Measurements from ENCODE around the gene ST6GALNAC1.
"Not testable (repeated sequence)": the region's sequence is repeated elsewhere in the genome, so short reads cannot be mapped to it uniquely, and the experiment has no call there.

The ST6GALNAC1 gene

GRCh38 chr17:76612465-76612864 lies 31.1 kb downstream of the ST6GALNAC1 start:
- no peak for DNase-seq (ENCODE audit: low read depth)

DNA sequence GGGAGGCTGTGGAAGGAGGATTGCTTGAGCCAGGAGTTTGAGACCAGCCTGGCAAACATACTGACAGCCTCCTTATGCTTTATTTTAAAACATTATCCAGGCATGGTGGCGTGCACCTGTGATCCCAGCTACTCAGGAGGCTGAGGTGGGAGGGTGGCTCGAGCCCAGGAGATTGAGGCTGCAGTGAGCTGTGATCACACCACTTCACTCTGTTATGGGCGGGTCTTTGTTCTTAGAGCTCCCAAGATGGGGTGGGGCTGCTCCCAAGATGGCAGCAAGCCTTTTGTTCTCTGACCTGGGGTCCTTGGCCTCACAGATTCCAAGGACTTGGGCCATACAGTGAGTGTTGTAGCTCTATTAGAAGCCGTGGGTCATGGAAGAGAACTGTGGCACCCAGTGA lies 31.8 kb downstream of the ST6GALNAC1 start:
- no peak for DNase-seq (ENCODE audit: low read depth)

DNA sequence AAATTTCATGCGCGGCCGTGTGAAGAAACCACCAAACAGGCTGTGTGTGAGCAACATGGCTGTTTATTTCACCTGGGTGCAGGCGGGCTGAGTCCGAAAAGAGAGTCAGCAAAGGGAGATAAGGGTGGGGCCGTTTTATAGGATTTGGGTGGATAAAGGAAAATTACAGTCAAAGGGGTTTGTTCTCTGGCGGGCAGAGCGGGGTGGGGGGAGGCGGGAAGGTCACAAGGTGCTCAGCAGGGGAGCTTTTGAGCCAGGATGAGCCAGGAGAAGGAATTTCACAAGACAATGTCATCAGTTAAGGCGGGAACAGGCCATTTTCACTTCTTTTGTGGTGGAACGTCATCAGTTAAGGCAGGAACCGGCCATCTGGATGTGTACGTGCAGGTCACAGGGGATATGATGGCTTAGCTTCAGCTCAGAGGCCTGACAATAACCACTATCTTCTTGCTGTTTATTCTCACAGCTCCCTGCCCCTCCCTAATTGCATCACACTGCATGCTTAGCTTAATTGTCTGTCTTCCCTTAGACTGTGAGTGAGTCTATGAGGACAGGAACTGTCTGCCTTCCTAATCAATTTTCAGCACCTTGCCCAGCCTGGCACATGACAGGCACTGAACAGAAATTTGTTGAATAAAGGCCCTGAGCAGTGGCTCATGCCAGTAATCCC lies 32.3 kb downstream of the ST6GALNAC1 start:
- DNase-seq (ENCODE audit: low read depth), result not testable (repeated sequence)

DNA sequence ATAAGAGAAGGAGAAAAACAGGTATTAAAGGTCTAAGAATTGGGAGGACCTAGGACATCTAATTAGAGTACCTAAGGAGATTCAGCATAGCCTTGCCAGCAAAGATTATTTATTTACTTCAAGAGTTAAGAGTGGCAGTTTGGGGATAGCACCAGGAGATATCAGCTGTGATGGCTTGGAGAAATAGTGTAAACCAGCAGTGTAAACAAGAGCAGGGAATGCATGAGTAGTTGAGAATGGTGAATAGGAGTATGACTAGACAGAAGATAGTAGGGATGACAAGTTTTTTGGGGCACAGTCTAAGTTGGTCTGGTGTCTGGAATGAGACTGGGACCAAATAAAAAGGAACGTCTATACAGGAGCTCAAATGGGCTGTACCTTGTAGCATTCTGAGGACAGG lies 36.9 kb downstream of the ST6GALNAC1 start:
- DNase-seq (ENCODE audit: low read depth), result not testable (repeated sequence)

GRCh38 chr17:76601065-76601464 lies 42.5 kb downstream of the ST6GALNAC1 start:
- no peak for DNase-seq (ENCODE audit: low read depth)

DNA sequence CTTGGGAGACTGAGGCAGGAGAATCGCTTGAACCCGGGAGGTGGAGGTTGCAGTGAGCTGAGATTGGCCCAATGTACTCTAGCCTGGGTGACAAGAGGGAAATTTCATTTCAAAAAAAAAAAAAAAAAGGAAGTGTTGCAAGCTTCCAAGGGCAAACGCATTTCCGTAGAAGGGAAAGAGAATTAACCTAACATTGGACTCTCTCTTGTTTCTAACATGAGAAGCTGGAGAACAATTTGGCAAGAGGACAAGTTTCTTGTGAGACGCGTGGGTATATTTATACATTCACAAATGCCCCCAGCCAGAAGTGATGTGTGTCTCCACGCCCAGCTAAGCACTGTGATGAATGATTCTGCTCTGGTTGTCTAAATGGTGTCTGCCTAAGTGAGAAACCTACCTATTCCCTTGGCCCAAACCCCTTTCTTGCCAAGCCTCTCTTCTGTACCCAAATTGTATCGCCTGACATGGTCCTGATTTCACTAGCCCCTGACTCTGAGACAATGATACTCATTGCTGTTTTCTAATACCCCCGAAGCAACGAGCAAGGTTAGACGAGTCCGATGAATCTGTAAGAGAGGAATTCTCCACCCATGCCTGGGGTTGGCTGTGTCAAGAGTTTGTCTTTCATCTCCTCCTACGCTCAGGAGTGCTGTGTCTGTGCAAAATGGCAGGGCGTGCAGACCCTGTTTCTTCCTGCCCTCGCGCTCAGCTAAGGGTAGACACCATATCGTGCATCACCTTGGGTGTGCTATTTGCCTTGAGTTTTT lies 43.7 kb downstream of the ST6GALNAC1 start:
- no peak for DNase-seq (ENCODE audit: low read depth)

DNA sequence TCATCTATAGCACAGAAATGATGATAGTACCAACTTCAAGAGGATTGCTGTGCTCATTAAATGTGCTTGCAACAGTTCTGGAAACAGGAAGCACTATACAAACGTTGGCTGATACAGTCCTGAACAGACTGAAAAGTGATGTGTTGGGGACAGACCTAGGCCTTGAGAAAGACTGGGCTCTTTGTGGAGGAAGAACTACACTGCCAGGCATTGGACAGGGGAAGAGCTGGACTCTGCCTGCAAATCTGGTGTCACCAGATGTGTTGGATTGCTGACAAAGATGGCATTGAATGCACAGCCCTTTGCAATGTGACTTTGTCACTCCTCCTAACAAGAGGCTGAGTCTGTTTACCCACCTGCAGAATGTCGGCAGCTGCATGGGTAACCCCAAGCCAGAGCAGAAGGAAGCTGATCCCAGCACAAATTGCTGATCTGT lies 45.5 kb downstream of the ST6GALNAC1 start:
- DNase-seq (ENCODE audit: low read depth), result no peak

DNA sequence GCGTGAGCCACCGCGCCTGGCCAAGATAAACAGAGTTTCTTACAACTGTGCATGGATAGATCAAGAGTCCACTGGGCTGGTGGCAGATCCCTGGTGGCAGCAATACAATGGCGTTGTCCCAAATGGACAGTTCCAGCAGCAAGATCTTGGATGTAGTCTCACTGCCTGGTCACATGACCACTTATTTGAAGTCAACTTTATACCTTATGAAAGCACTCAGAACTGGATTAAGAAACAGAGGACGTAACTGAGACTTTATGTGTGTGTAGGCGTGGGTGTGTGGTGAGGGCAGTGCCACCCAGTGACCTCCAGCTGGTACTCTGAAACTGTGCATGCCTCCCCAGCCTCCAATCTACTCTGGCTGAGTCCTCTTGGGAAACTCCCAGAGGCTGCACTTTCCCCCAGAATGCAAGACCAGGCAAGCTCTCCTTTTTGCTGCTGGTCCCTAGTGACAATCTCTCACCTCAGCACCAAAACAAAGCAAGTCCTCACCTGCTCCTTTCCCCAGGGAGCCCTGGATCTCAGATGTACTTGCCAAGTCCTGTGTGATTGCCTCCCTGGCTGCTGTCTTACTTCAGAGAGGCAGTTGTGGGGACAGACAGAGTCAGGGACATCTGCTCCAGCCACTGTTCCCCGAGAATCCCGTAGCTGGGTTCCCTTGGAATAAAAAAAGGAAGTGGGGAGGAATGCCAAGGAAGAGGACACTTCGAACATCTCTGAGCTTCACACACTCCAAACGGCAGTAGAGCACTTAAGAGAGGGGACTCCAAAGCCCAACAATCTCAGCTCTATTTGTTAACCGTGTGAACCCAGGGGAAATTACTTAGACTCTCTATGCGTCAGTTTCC lies 46.2 kb downstream of the ST6GALNAC1 start:
- DNase-seq (ENCODE audit: low read depth), result no peak

GRCh38 chr17:76594690-76595089 lies 48.9 kb downstream of the ST6GALNAC1 start:
- DNase-seq (ENCODE audit: low read depth), result no peak

GRCh38 chr17:76593959-76594358 lies 49.6 kb downstream of the ST6GALNAC1 start:
- DNase-seq (ENCODE audit: low read depth), result no peak

GRCh38 chr17:76593384-76593826 lies 50.2 kb downstream of the ST6GALNAC1 start:
- DNase-seq (ENCODE audit: low read depth), result no peak

DNA sequence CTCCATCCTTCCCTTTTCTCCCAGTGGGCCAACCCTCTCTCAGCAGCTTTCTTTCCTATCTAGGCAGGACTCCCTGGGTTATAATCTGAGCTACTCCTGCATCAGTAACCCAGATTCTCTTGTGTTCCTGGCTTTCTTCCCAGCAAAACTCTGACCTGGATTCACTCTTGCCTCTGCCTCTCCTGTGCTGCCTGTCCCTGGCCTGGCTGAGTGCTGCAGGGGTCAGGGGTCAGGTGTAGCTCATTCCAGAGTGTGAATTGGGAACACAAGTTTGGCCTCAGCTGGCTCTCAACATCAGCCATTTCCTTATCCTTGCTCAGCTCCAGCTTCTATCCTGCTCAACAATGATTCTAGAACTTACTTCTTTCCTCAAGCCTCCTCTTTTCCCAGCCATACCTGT lies 55.4 kb downstream of the ST6GALNAC1 start:
- DNase-seq (ENCODE audit: low read depth), result no peak

- no peak for DNase-seq (ENCODE audit: low read depth)
Observed at GRCh38 chr17:76586741-76587487, 56.6 kb downstream of the ST6GALNAC1 start.

- peak; percentile 22 for DNase-seq (ENCODE audit: low read depth)
Observed at GRCh38 chr17:76585649-76586593, 57.6 kb downstream of the ST6GALNAC1 start, which contains the start of gene ST6GALNAC2. TSS of gene ST6GALNAC2 (minus strand) at chr17:76585860. CDS start at chr17:76585808, 52 bp downstream.

- DNase-seq (ENCODE audit: low read depth), result no peak
Observed at GRCh38 chr17:76585033-76585648, 58.4 kb downstream of the ST6GALNAC1 start.

GRCh38 chr17:76584427-76585032 lies 59.0 kb downstream of the ST6GALNAC1 start:
- no peak for DNase-seq (ENCODE audit: low read depth)

GRCh38 chr17:76582660-76583059 lies 60.9 kb downstream of the ST6GALNAC1 start:
- no peak for DNase-seq (ENCODE audit: low read depth)

DNA sequence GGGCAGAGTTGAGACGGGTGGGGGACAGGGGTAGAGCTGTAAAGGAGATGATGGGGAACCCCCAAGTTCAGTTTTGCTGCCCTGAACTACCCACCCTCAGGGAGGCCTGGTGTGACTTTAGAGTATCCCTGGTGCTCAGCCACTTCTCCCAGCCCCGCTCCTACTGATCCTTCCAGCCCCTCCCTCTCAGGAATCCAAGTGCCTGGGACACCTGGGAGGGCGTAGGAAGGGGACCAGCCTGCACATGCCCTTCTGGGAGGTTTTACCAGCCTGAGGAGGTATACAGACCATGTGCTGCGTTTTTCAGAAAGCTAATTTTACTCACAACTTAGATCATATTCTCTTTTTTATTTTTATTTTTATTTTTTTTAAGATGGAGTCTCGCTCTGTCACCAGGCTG lies 62.0 kb downstream of the ST6GALNAC1 start:
- no peak for DNase-seq (ENCODE audit: low read depth)

DNA sequence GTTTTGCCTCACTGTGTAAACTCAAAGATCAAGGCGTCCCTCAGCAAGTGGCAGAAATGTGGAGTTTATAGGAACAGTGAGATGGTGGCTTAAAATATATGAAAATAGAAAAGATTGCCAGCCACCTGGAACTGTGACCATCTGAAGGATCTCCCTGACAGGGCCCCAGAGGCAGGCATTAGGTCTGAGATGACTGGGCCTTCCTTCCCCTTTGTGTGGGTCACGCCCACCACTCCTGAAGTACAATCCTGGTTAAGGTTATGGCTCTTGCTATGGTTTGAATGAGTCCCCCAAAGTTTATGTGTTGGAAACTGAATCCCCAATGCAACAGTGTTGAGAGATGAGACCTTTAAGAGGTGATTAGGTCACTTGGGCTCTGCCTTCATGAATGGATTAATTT lies 64.3 kb downstream of the ST6GALNAC1 start:
- no peak for DNase-seq (ENCODE audit: low read depth)

DNA sequence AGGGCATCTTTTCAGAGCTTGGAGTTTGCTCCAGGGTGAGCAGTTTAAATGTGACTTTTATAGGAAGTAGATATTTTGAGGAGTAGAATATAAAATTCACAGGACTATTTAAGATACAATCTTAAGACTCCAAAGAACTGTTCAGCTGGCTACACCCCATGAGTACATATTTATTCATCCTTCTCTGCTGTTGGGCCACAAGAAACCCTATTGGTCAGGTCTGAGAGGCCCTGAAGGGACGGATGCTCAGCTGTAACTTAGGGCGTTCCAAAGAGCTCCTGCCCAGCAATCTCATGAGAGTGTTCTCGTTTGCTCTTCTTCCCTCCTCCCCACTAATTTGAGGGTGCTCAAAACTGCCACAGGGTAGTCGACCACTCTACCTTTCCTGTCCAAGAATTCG lies 65.2 kb downstream of the ST6GALNAC1 start:
- DNase-seq (ENCODE audit: low read depth), result no peak
